Muscle layer of duodenum (tissue), 2 donors: ENCODE measurements around the gene ACSM2B.
"Not testable (repeated sequence)": the region's sequence is repeated elsewhere in the genome, so short reads cannot be mapped to it uniquely, and the experiment has no call there.

ENCODE experiments used
- H3K27ac ChIP-seq: one replicate; pipeline ENCODE4 v1.7.0; 2013; ENCODE audit warnings: mild to moderate bottlenecking, low read length
- H3K27me3 ChIP-seq: one replicate; pipeline ENCODE4 v1.7.0; 2013; ENCODE audit warnings: low read depth, mild to moderate bottlenecking, control low read depth, low read length
- H3K36me3 ChIP-seq, 2 donors: one replicate each; pipeline ENCODE4 v1.7.0; 2013; ENCODE audit warnings: low read length in 2 of 2, control low read depth in 1 of 2, mild to moderate bottlenecking in 1 of 2; ENCODE audit not compliant: insufficient read depth in 2 of 2, control insufficient read depth in 1 of 2
- H3K4me1 ChIP-seq, 2 donors: one replicate each; pipeline ENCODE4 v1.7.0; 2013; ENCODE audit warnings: low read length in 2 of 2, mild to moderate bottlenecking in 2 of 2, control low read depth in 1 of 2, moderate library complexity in 1 of 2; ENCODE audit not compliant: insufficient read depth in 2 of 2, control insufficient read depth in 1 of 2
- H3K4me3 ChIP-seq, 2 donors: one replicate each; pipeline ENCODE4 v1.7.0; 2013; ENCODE audit warnings: low read length in 2 of 2, low read depth in 1 of 2, mild to moderate bottlenecking in 1 of 2
- H3K9me3 ChIP-seq, 2 donors: one replicate each; pipeline ENCODE4 v1.7.0; 2013; ENCODE audit warnings: low read length in 2 of 2, control low read depth in 1 of 2, mild to moderate bottlenecking in 1 of 2; ENCODE audit not compliant: control insufficient read depth in 1 of 2
- donor health status: healthy.

Gene ACSM2B

DNA sequence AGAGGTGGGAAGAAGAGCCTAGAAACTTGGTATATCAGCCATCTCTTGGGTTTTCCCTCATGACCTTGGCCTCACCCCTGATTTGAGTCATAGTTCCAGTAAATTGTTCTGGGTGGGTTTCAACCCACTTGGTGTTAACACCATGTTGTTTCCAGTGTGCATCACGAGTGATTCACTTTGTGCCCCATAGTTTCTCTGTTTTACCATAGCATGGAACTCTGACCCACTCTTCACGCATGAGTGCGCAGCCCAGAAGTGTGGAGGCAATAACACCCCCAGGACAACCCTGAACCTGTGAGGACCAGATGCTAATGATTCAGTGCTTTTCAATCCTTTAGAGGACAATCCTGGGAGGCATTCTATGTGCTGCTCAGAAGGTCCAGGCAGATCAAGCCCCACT lies 21.5 kb downstream of the ACSM2B start:
- not testable (repeated sequence) for H3K36me3 ChIP-seq

DNA sequence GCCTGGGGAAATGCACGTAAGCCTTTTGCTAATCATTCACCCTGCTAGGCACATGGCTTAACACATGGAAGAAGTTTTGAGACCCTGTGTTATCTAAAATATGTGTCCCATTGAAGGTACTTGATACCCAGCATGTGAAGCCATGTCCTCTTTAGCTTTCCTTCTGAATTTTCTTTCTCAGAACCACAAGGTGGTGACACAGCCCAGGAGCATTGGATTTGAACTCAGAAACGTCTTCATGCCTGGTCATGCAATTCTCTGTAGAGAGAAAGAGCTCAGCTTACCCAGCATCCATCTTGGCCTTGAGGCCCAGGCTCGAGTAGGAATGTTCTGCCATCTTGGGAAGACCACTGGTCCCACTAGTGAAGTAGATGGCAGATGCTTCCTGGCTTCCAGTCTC lies 22.7 kb downstream of the ACSM2B start:
- not testable (repeated sequence) for H3K9me3 ChIP-seq, H3K4me3 ChIP-seq, H3K4me1 ChIP-seq, H3K27me3 ChIP-seq, H3K36me3 ChIP-seq, H3K27ac ChIP-seq

More for the DNA sequence above, 21.5 kb downstream of the ACSM2B start:
- H3K4me3 ChIP-seq, H3K4me1 ChIP-seq, H3K27me3 ChIP-seq, H3K27ac ChIP-seq, H3K9me3 ChIP-seq: not testable (repeated sequence)

DNA sequence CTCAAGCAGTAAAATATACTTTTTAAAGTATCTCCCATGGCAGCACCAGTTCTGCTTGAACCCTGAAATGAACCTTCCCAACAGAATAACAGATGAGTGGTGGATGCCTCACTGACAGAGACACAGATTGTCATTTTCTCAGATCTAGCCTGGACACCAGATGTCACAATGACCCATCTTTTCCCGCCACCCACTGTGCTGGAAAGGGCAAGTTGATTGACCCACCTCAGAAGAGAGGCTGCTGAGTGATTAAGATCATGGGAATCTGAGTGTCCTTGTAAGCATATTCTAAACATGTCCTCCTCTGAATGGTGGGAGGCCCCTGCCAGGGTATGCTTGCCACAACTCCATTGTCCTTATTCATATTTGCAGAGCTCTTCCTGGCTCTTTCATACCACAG lies 29.2 kb downstream of the ACSM2B start:
- not testable (repeated sequence) for H3K27me3 ChIP-seq, H3K4me1 ChIP-seq, H3K27ac ChIP-seq, H3K36me3 ChIP-seq, H3K4me3 ChIP-seq, H3K9me3 ChIP-seq

- not testable (repeated sequence) for H3K4me3 ChIP-seq, H3K4me1 ChIP-seq, H3K9me3 ChIP-seq, H3K27ac ChIP-seq, H3K27me3 ChIP-seq, H3K36me3 ChIP-seq
These were observed 29.8 kb downstream of the ACSM2B start for GRCh38 chr16:20546278-20546853.

GRCh38 chr16:20540603-20541316 lies 35.4 kb downstream of the ACSM2B start:
- not testable (repeated sequence) for H3K4me1 ChIP-seq, H3K4me3 ChIP-seq, H3K27me3 ChIP-seq, H3K27ac ChIP-seq, H3K9me3 ChIP-seq, H3K36me3 ChIP-seq

- H3K4me1 ChIP-seq: no peaks in the 10 kb centered on the region
- no peaks in the 10 kb centered on the region for H3K9me3 ChIP-seq
- no peaks in the 10 kb centered on the region for H3K27me3 ChIP-seq
- H3K4me3 ChIP-seq: no peak overlapping the region
- H3K36me3 ChIP-seq: no peaks in the 10 kb centered on the region
- H3K27ac ChIP-seq: no peak overlapping the region
These were observed 37.5 kb downstream of the ACSM2B start for GRCh38 chr16:20538687-20539086.

DNA sequence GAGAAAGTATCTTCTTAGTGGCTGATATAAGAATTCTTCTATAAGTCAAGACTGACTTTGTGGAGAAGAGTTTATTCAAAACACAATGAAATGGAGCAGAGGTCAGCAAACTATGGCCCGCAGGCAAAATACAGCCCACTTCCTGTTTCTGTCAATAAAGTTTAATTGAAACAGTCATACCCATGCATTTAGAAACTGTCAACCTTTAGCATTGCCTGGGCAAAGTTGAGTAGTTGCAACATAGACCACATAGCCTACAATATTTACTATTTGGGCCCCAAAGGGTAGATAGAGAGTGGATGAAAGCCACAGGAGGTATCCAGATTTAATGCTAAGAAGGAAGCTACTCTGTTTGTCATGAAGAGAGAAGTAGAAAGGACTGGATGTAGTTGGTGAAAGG lies 38.0 kb downstream of the ACSM2B start:
- H3K36me3 ChIP-seq: no peaks in the 10 kb centered on the region
- H3K4me3 ChIP-seq: no peak overlapping the region
- H3K9me3 ChIP-seq: no peaks in the 10 kb centered on the region
- H3K4me1 ChIP-seq: no peaks in the 10 kb centered on the region
- H3K27ac ChIP-seq: no peak overlapping the region
- H3K27me3 ChIP-seq: no peaks in the 10 kb centered on the region

GRCh38 chr16:20536669-20537068 lies 39.5 kb downstream of the ACSM2B start:
- H3K9me3 ChIP-seq, H3K27ac ChIP-seq, H3K27me3 ChIP-seq, H3K36me3 ChIP-seq, H3K4me1 ChIP-seq, H3K4me3 ChIP-seq: not testable (repeated sequence)

DNA sequence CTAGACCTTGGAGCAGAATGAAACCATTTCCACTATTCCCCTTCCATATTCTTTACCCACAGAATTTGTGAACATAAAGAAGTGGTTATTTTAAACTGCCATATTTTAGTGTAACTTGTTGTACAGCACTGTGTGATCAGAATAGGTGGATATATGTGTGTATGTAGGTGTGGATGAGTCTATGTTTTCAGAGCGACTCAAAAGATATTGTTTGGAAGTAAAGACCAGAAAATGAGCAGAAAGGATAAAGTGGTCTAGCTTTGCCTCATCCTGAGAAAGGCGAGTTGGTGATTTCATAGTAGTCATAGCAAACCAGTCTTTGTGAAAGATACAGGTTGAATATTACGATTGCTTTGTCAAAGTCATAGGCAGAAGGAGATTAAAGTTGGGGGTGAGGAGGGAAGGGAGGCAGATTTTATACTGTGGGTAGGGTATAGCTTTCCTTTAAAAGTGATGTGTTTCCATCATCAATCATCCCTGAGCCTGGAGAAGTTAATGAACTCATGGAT lies 43.8 kb downstream of the ACSM2B start:
- H3K4me3 ChIP-seq, H3K27me3 ChIP-seq, H3K9me3 ChIP-seq, H3K36me3 ChIP-seq, H3K4me1 ChIP-seq, H3K27ac ChIP-seq: not testable (repeated sequence)

GRCh38 chr16:20531795-20532194 lies 44.4 kb downstream of the ACSM2B start:
- H3K27me3 ChIP-seq, H3K4me3 ChIP-seq, H3K27ac ChIP-seq, H3K9me3 ChIP-seq, H3K4me1 ChIP-seq, H3K36me3 ChIP-seq: not testable (repeated sequence)

DNA sequence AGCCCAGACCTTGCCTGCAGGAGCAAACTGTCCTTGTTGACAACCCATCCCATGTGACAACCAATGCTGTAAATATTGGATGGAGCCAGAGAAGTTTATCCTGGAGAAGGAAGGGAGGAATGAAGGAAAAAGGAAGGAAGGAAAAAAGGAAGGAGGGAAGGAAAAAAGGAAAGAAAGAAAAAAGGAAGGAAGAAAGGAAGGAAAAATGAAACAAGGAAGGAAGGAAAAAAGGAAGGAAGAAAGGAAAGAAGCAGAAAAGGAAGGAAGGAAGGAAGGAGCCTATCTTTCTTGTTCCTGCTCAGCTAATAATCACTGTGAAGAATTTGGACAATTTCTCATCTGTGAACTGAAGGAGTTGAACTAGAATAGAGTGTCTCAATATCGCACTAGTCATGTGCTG lies 56.1 kb downstream of the ACSM2B start:
- no peaks in the 10 kb centered on the region for H3K36me3 ChIP-seq
- H3K27ac ChIP-seq: no peak overlapping the region
- no peaks in the 10 kb centered on the region for H3K4me1 ChIP-seq
- no peaks in the 10 kb centered on the region for H3K27me3 ChIP-seq
- H3K4me3 ChIP-seq: no peak overlapping the region
- H3K9me3 ChIP-seq: no peaks in the 10 kb centered on the region

DNA sequence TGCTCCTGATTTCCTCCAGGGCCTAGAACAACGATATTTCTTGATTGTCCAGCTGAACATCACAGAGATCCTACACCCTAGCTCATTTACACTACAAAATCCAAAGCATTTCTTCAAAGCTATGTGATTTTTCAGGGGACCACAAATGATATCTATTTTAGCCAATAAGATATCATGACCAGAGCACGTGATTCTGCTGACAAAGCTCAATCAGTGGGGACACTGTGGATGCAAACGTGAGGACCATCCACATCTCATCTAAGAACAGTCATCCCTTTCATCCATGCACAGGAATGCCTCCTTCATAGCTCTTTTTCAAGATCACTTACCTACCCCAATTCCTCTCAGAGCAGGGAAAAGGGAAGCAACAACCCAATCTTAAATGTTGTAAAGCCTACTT lies 56.9 kb downstream of the ACSM2B start:
- Histone ChIP-seq H3K4me1 (no peaks in the 10 kb centered on the region), H3K27ac (no peak overlapping the region), H3K9me3 (no peaks in the 10 kb centered on the region), H3K36me3 (no peaks in the 10 kb centered on the region), H3K4me3 (no peak overlapping the region), H3K27me3 (no peaks in the 10 kb centered on the region)
